Neural cell (in vitro differentiated cells): ENCODE data around the gene PINLYP. TPM values are rescaled to one million over a fixed set of nuclear protein-coding genes. Genes with fewer than 3 reads are reported as not detected.

Experiments
- H2AFZ ChIP-seq: fragments of 200-600, 300-800 bp; sonication (generic), shearing (Covaris generic); 2 replicates; pipeline ENCODE4 v1.6.0; 2014; ENCODE audit warnings: low read depth, mild to moderate bottlenecking, antibody characterized with exemption, low read length, moderate library complexity
- H3F3A ChIP-seq: fragments of 200-600 bp; shearing (Covaris generic); 2 replicates; pipeline ENCODE4 v1.6.1; 2016; ENCODE audit warnings: mild to moderate bottlenecking, moderate library complexity, mixed read lengths, antibody characterized with exemption, low read length; ENCODE audit not compliant: insufficient read depth, poor library complexity, severe bottlenecking
- H3K27ac ChIP-seq: fragments of 200-600, 300-800 bp; sonication (generic), shearing (Covaris generic); 2 replicates; pipeline ENCODE4 v1.5.1; 2014; ENCODE audit warnings: mild to moderate bottlenecking, low read length, moderate library complexity
- H3K27me3 ChIP-seq: fragments of 300-800, 200-600 bp; sonication (generic), shearing (Covaris generic); 2 replicates; pipeline ENCODE4 v1.6.0; 2014; ENCODE audit warnings: mild to moderate bottlenecking, low read depth, low read length, moderate library complexity; ENCODE audit not compliant: insufficient read depth
- H3K36me3 ChIP-seq: fragments of 300-800, 200-600 bp; sonication (generic), shearing (Covaris generic); 2 replicates; pipeline ENCODE4 v1.5.1; 2014; ENCODE audit warnings: mild to moderate bottlenecking, antibody characterized with exemption, low read length, moderate library complexity; ENCODE audit not compliant: insufficient read depth
- H3K4me2 ChIP-seq: fragments of 300-800, 200-600 bp; sonication (generic), shearing (Covaris generic); 2 replicates; pipeline ENCODE4 v1.6.0; 2014; ENCODE audit warnings: mild to moderate bottlenecking, low read length
- H3K4me3 ChIP-seq: fragments of 300-800, 200-600 bp; sonication (generic), shearing (Covaris generic); 2 replicates; pipeline ENCODE4 v1.5.1; 2014; ENCODE audit warnings: mild to moderate bottlenecking, low read length, moderate library complexity
- H3K79me2 ChIP-seq: fragments of 200-600 bp; shearing (Covaris generic); replicated peaks from 2 replicates; pipeline ENCODE4 v1.6.0; 2014; ENCODE audit warnings: mild to moderate bottlenecking, low read length, moderate library complexity; ENCODE audit not compliant: insufficient read depth
- H3K9ac ChIP-seq: fragments of 300-800, 200-600 bp; sonication (generic), shearing (Covaris generic); 2 replicates; pipeline ENCODE4 v1.6.1; 2016; ENCODE audit warnings: mild to moderate bottlenecking, low read length, mixed read lengths
- H3K9me2 ChIP-seq: fragments of 200-600 bp; shearing (Covaris generic); 2 replicates; pipeline ENCODE4 v1.6.1; 2016; ENCODE audit warnings: mild to moderate bottlenecking, low read length, mixed read lengths; ENCODE audit not compliant: insufficient read depth
- H3K9me3 ChIP-seq: fragments of 200-600, 300-800 bp; sonication (generic), shearing (Covaris generic); 2 replicates; pipeline ENCODE4 v1.6.1; 2016; ENCODE audit warnings: mild to moderate bottlenecking, mixed run types, low read length, moderate library complexity, mixed read lengths
- H4K20me1 ChIP-seq: fragments of 200-600 bp; shearing (Covaris generic); 2 replicates; pipeline ENCODE4 v1.6.1; 2016; ENCODE audit warnings: mild to moderate bottlenecking, mixed run types; ENCODE audit not compliant: insufficient read depth
- EP300 ChIP-seq: fragments of 450-650 bp; conservative IDR thresholded peaks from 2 replicates; pipeline ENCODE4 v1.6.1; 2014; ENCODE audit warnings: antibody characterized with exemption, mild to moderate bottlenecking, moderate library complexity; ENCODE audit not compliant: poor library complexity, severe bottlenecking
- MXI1 ChIP-seq: fragments of 450-650 bp; conservative IDR thresholded peaks from 2 replicates; pipeline ENCODE4 v1.6.1; 2014; ENCODE audit warnings: antibody characterized with exemption, mild to moderate bottlenecking; ENCODE audit not compliant: poor library complexity, severe bottlenecking
- POLR2AphosphoS5 ChIP-seq: IDR thresholded peaks from 2 replicates; pipeline ENCODE4 v1.6.1; 2012
- RAD21 ChIP-seq: fragments of 450-650 bp; conservative IDR thresholded peaks from 2 replicates; pipeline ENCODE4 v1.6.1; 2014; ENCODE audit warnings: antibody characterized with exemption, mild to moderate bottlenecking, moderate library complexity
- SMC3 ChIP-seq: fragments of 450-650 bp; conservative IDR thresholded peaks from 2 replicates; pipeline ENCODE4 v1.6.1; 2014; ENCODE audit warnings: antibody characterized with exemption, mild to moderate bottlenecking, moderate library complexity; ENCODE audit not compliant: poor library complexity
- TAF1 ChIP-seq: IDR thresholded peaks from 2 replicates; pipeline ENCODE4 v1.6.1; 2012; ENCODE audit warnings: low read depth
- polyA plus RNA-seq: library from polyadenylated mRNA; depleted of rRNA; stranded (reverse); fragments of >200 nt; gene quantifications from 2 replicates; pipeline ENCODE4 v1.2.3, GENCODE V29; 2014
- TF ChIP-seq, protein P1 (sequence below): IDR thresholded peaks from 2 replicates; pipeline ENCODE4 v1.6.1; 2012; ENCODE audit warnings: borderline replicate concordance
- TF ChIP-seq, protein P2 (sequence below): fragments of 450-650 bp; IDR thresholded peaks from 2 replicates; pipeline ENCODE4 v1.5.1; 2014; ENCODE audit warnings: antibody characterized with exemption, mild to moderate bottlenecking, moderate library complexity; ENCODE audit not compliant: poor library complexity, severe bottlenecking

PINLYP gene
- polyA plus RNA-seq, 1 donor from 2014 or later, result 1.9 TPM

DNA sequence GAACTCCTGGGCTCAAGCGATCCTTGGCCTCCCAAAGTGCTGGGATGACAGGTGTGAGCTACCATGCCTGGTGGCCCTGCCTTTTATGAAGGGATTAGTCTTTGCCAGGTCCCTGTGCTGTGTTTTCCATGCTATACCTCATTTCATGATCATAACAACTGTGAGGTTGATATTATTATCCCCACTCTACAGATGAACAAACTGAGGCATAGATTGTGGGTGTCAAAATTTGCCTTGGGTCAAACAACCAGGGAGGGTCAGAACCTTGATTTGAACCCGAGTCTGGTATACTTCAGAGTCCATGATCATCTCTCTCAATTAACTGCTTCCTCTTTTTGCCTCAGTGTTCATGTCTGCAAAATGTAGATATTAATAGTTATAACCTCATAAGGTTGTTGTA is 6.9 kb downstream of the PINLYP start:
- no peaks in the 10 kb centered on the region for H3K9me2 ChIP-seq
- H3F3A ChIP-seq, result no peaks in the 10 kb centered on the region
- no peaks in the 10 kb centered on the region for H3K27me3 ChIP-seq
- peaks cover 7% of the 10 kb centered on the region for H3K36me3 ChIP-seq
- H3K9me3 ChIP-seq, result no peaks in the 10 kb centered on the region
- no peaks in the 10 kb centered on the region for H4K20me1 ChIP-seq
- no peaks in the 10 kb centered on the region for H3K79me2 ChIP-seq
- H3K4me2 ChIP-seq, result no peak overlapping the region
- H3K4me3 ChIP-seq, result no peak overlapping the region
- no peak overlapping the region for H3K27ac ChIP-seq
- H3K9ac ChIP-seq, result no peak overlapping the region
- no peak overlapping the region for H2AFZ ChIP-seq
- no peak for TF ChIP-seq SMC3
- TF ChIP-seq, protein P1, sequence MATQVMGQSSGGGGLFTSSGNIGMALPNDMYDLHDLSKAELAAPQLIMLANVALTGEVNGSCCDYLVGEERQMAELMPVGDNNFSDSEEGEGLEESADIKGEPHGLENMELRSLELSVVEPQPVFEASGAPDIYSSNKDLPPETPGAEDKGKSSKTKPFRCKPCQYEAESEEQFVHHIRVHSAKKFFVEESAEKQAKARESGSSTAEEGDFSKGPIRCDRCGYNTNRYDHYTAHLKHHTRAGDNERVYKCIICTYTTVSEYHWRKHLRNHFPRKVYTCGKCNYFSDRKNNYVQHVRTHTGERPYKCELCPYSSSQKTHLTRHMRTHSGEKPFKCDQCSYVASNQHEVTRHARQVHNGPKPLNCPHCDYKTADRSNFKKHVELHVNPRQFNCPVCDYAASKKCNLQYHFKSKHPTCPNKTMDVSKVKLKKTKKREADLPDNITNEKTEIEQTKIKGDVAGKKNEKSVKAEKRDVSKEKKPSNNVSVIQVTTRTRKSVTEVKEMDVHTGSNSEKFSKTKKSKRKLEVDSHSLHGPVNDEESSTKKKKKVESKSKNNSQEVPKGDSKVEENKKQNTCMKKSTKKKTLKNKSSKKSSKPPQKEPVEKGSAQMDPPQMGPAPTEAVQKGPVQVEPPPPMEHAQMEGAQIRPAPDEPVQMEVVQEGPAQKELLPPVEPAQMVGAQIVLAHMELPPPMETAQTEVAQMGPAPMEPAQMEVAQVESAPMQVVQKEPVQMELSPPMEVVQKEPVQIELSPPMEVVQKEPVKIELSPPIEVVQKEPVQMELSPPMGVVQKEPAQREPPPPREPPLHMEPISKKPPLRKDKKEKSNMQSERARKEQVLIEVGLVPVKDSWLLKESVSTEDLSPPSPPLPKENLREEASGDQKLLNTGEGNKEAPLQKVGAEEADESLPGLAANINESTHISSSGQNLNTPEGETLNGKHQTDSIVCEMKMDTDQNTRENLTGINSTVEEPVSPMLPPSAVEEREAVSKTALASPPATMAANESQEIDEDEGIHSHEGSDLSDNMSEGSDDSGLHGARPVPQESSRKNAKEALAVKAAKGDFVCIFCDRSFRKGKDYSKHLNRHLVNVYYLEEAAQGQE, result no peak
- TF ChIP-seq, protein P2, sequence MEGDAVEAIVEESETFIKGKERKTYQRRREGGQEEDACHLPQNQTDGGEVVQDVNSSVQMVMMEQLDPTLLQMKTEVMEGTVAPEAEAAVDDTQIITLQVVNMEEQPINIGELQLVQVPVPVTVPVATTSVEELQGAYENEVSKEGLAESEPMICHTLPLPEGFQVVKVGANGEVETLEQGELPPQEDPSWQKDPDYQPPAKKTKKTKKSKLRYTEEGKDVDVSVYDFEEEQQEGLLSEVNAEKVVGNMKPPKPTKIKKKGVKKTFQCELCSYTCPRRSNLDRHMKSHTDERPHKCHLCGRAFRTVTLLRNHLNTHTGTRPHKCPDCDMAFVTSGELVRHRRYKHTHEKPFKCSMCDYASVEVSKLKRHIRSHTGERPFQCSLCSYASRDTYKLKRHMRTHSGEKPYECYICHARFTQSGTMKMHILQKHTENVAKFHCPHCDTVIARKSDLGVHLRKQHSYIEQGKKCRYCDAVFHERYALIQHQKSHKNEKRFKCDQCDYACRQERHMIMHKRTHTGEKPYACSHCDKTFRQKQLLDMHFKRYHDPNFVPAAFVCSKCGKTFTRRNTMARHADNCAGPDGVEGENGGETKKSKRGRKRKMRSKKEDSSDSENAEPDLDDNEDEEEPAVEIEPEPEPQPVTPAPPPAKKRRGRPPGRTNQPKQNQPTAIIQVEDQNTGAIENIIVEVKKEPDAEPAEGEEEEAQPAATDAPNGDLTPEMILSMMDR, result no peak

DNA sequence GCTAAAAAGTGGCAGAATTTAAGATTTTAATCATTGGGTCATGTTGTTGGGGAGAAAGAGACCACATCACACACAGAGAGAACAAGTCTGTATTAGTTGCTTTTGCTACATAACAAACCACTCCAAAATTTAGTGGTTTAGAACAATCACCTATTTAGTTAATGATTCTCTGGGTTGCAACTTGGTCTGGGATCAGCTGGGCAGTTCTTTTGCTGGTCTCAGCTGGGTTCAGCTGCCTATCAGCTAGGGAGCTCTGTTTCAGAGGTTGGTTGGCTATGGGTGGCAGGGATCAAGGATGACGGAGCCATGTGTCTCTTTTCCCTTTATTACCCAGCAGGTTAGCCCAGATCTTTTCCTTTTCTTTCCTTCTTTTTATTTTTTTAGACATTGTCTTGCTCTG is 8.9 kb downstream of the PINLYP start:
- Histone ChIP-seq H4K20me1 (no peaks in the 10 kb centered on the region), H3K36me3 (peaks cover 7% of the 10 kb centered on the region), H3K9me2 (no peaks in the 10 kb centered on the region), H3K9ac (no peak overlapping the region), H3K79me2 (no peaks in the 10 kb centered on the region), H2AFZ (no peak overlapping the region), H3K27ac (no peak overlapping the region), H3F3A (no peaks in the 10 kb centered on the region), H3K27me3 (no peaks in the 10 kb centered on the region), H3K9me3 (no peaks in the 10 kb centered on the region), H3K4me3 (no peak overlapping the region), H3K4me2 (no peak overlapping the region)
- TF ChIP-seq EP300, result no peak
- no peak for TF ChIP-seq MXI1
- no peak for TF ChIP-seq SMC3
- TF ChIP-seq, protein P2, result no peak
- no peak for TF ChIP-seq TAF1
- no peak for TF ChIP-seq RAD21
- no peak for TF ChIP-seq POLR2AphosphoS5
- TF ChIP-seq, protein P1, result no peak
